Ishikawa (cell line): Measurements from ENCODE around the gene RNF114.

Experiments
- CEBPB ChIP-seq: IDR thresholded peaks from 2 replicates; pipeline ENCODE4 v1.6.1; 2012
- CREB1 ChIP-seq: IDR thresholded peaks from 2 replicates; pipeline ENCODE4 v1.6.1; 2012; ENCODE audit warnings: low read depth
- EGR1 ChIP-seq: IDR thresholded peaks from 2 replicates; pipeline ENCODE4 v1.6.1; 2012
- EP300 ChIP-seq: IDR thresholded peaks from 2 replicates; pipeline ENCODE4 v1.6.1; 2012; ENCODE audit warnings: borderline replicate concordance
- FOXM1 ChIP-seq: IDR thresholded peaks from 2 replicates; pipeline ENCODE4 v1.6.1; 2012; ENCODE audit warnings: low read depth, borderline replicate concordance
- NFIC ChIP-seq: IDR thresholded peaks from 2 replicates; pipeline ENCODE4 v1.6.1; 2012
- RAD21 ChIP-seq: IDR thresholded peaks from 2 replicates; pipeline ENCODE4 v1.6.1; 2012; ENCODE audit warnings: low read depth
- TAF1 ChIP-seq: IDR thresholded peaks from 2 replicates; pipeline ENCODE4 v1.6.1; 2012; ENCODE audit warnings: low read depth, mild to moderate bottlenecking
- TCF12 ChIP-seq: IDR thresholded peaks from 2 replicates; pipeline ENCODE4 v1.6.1; 2012; ENCODE audit warnings: low read depth
- TEAD4 ChIP-seq: IDR thresholded peaks from 2 replicates; pipeline ENCODE4 v1.6.1; 2012
- YY1 ChIP-seq: IDR thresholded peaks from 2 replicates; pipeline ENCODE4 v1.6.1; 2012; ENCODE audit warnings: low read depth
- ZBTB7A ChIP-seq: IDR thresholded peaks from 2 replicates; pipeline ENCODE4 v1.6.1; 2012; ENCODE audit warnings: low read depth
- TF ChIP-seq, protein P1 (sequence below): IDR thresholded peaks from 2 replicates; pipeline ENCODE4 v1.6.1; 2012
- TF ChIP-seq, protein P2 (sequence below): IDR thresholded peaks from 2 replicates; pipeline ENCODE4 v1.6.1; 2012; ENCODE audit warnings: low read depth, mild to moderate bottlenecking
- TF ChIP-seq, protein P3 (sequence below): IDR thresholded peaks from 2 replicates; pipeline ENCODE4 v1.6.1; 2012

The RNF114 gene

DNA sequence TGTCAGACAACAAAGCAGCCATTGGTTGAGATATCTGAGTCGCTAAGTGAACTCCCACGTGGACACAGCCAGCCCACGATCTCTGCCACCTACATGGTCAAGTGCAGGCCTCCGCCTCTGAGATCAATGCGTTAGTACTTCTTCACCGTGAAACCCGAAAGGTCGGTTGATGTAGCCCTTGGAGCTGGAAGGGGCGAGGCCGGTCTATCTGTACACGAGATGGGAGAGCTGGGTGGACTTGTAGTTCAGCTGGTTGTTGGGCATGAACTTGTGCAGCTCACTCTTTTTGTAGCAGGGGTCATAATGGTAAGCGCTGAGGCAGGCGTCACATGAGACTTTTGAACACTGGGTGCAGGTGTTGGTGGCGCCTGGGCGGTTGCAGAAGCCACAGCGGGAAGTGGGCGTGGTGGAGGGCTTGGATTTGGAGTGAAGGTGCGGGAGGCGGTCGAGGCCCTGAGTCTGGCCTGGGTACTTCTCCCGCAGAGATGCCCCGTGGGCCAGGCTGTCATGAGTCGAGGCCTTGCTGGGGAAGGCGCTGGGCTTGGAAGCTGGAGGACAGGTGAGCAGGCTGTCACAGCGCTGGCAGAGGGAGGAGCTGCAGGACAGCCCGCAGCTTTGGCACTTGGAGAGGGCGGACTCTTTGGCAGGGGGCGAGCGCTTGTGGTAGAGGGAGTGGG lies 30.6 kb upstream of the RNF114 start:
- no peak for TF ChIP-seq EP300
- TF ChIP-seq, protein P1, sequence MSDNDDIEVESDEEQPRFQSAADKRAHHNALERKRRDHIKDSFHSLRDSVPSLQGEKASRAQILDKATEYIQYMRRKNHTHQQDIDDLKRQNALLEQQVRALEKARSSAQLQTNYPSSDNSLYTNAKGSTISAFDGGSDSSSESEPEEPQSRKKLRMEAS: no peak
- no peak for TF ChIP-seq ZBTB7A
- no peak for TF ChIP-seq CREB1

DNA sequence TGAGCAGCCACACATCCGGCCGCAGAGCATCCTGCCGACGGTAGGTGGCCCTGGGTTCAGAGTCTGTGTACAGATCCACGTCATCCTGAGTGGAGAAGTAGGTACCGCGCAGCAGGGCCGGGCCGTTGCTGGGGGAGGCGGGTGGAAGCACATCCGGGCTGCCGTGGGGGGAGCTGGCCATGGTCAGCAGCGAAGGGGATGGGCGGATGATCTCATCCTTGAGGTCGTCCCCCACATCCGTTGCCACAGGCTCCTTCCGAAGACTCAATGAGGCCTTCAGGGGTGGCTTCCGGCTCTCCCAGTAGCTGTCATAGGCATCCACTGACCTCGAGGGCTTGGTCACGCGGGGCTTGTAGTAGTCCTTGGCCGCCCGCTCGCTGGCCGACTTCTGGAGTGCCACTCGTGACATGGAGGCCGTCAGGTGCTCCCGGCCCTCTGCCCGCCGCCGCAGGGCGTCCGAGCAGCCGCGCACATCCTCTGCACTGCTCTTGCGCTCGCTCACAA lies 30.0 kb upstream of the RNF114 start:
- TF ChIP-seq TCF12 (no peak), CREB1 (no peak), EP300 (no peak), CEBPB (no peak), TAF1 (no peak)
- TF ChIP-seq, protein P2, sequence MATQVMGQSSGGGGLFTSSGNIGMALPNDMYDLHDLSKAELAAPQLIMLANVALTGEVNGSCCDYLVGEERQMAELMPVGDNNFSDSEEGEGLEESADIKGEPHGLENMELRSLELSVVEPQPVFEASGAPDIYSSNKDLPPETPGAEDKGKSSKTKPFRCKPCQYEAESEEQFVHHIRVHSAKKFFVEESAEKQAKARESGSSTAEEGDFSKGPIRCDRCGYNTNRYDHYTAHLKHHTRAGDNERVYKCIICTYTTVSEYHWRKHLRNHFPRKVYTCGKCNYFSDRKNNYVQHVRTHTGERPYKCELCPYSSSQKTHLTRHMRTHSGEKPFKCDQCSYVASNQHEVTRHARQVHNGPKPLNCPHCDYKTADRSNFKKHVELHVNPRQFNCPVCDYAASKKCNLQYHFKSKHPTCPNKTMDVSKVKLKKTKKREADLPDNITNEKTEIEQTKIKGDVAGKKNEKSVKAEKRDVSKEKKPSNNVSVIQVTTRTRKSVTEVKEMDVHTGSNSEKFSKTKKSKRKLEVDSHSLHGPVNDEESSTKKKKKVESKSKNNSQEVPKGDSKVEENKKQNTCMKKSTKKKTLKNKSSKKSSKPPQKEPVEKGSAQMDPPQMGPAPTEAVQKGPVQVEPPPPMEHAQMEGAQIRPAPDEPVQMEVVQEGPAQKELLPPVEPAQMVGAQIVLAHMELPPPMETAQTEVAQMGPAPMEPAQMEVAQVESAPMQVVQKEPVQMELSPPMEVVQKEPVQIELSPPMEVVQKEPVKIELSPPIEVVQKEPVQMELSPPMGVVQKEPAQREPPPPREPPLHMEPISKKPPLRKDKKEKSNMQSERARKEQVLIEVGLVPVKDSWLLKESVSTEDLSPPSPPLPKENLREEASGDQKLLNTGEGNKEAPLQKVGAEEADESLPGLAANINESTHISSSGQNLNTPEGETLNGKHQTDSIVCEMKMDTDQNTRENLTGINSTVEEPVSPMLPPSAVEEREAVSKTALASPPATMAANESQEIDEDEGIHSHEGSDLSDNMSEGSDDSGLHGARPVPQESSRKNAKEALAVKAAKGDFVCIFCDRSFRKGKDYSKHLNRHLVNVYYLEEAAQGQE: no peak
- TF ChIP-seq, protein P1: no peak

DNA sequence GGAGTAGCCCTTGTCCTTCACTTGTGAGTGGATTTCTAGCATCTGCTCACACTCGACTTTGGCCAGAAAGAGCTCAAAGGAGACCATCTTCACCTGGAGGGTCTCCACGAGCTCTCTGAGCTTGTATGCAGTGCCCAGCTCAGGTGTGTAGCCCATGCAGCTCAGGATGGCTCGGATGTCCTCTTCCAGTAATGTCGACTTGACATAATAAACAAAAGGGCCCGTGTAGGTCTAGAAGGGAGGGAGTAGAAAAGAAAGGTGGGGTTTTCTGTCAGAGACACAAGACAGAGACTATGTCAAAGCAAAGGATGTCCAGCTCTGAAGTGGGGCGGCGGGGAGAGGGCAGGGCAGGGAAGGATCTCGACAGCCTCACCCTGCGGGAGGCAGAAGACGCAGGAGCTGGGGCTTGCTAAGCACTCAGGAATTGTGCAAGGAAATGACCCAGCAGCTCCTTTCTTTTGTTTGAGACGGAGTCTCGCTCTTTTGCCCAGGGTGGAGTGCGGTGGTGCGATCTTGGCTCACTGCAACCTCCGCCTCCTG lies 29.5 kb upstream of the RNF114 start:
- no peak for TF ChIP-seq EGR1
- no peak for TF ChIP-seq RAD21
- TF ChIP-seq, protein P3, sequence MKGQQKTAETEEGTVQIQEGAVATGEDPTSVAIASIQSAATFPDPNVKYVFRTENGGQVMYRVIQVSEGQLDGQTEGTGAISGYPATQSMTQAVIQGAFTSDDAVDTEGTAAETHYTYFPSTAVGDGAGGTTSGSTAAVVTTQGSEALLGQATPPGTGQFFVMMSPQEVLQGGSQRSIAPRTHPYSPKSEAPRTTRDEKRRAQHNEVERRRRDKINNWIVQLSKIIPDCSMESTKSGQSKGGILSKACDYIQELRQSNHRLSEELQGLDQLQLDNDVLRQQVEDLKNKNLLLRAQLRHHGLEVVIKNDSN: no peak
- no peak for TF ChIP-seq TEAD4
- TF ChIP-seq CEBPB: no peak

DNA sequence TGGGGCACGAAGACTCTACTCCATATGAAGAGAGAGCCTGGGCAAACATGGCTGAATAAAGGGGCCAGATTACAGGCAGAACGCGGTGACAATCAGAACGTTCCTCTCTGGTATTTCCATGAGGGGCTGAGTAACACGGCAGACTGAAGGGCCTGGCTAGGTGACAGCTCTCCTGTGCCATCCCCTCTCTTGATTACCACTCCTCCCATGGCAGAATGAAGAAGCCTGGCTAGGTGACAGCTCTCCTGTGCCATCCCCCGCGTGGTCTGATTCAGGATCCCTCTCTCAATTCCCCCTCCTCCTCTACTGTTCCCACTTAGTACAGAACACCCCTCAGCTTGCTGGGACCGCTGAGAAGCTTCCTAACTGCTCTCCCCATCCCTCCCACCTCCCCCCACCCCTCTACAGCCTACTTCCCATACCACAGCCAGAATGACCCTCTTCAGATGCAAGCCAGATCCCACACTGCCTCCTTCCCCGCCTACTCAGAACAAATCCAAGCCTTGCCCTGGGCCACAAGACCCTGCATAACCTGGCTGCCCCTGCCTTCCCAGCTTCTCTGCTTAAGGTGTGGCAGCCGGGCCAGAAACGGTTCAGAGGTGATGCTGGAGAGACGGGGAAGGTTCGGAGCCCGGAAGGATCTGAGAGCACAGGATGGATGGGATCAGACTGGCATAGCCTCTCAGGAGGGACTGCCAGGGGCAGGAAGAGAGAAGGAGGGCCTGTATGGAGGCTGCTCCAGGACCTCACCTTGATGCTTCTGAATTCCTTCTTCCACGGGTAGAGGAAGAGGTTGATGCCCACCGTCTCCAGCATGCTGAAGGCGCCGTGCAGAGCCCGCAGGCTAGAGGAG lies 28.6 kb upstream of the RNF114 start:
- TF ChIP-seq TAF1 (no peak), CEBPB (no peak)

DNA sequence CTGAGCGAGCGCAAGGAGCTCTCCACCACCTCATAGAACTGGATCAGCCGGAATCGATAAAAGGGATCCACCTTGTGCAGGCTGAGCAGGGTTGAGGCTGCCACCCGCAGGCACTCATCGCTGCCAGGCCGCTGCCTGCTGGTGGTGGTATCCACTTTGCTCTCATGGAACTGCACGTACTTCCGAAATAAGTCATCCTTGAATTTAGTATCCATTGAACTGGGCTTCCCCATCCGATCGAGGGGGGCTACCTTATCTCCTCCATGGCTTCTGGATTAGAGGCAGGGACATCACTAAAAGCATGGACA lies 28.0 kb upstream of the RNF114 start:
- TF ChIP-seq CREB1: no peak

DNA sequence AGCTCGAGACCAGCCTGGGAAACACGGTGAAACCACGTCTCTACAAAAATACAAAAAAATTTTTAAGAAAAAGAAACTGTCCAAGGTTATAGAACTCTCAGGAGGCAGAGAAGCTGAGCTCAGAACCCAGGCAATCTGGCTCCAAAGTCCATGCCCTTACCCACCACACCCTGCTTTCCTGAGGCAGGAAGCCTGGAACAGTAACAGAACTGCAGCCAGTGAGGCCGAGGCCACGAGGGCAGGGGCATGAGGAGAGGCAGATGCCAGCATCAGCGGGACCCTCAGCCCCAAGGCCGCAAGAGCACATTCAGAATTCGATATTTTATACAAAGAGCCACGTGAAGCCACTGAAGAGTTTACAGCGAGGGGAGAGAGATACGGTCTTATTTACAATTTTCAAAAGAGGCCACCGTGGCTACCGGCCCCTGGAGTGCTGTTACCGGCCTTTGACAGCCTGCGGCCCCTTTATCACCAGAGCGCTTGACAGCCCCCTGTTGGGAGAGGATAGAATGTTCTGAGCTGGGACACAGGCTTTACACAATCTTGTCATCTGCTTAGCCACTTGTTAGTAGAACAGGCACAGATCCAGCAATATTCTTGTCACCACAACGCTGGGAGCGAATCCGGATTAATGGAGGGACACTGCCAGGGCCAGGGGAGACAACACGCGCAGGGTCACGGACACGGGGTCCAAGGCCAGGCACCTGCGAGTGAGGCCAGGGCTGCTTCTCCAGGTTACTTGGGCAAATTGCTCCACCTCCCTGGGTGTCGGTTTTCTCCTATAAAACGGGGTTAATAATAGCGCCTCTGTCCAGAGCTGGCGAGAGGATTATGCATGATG lies 26.5 kb upstream of the RNF114 start:
- no peak for TF ChIP-seq EP300
- no peak for TF ChIP-seq YY1
- no peak for TF ChIP-seq CEBPB
- TF ChIP-seq RAD21: no peak
- TF ChIP-seq TCF12: no peak

DNA sequence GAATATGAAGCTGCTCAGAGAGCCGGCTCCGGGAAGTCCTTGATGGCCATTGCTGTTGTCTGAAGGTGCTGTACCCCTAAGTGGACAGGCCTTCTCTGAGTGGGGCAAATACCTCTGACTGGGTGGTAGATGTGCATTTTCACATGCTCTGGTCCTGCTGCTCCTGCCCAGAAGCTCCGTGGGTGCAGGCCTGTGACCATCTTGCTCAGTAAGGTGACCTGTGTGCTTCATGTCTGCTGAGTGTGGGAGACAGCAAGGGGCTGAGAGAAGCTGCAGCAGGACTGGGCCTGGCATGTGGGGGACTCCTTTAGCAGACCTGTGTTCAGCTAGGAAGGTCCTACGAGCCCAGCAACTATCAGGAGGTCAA lies 25.9 kb upstream of the RNF114 start:
- TF ChIP-seq, protein P2: no peak
- TF ChIP-seq CREB1 (no peak), TEAD4 (no peak), TCF12 (no peak), YY1 (no peak), EP300 (no peak), CEBPB (no peak), TAF1 (no peak), RAD21 (no peak), ZBTB7A (no peak), FOXM1 (no peak), EGR1 (no peak), NFIC (no peak)
- TF ChIP-seq, protein P3: no peak
- TF ChIP-seq, protein P1: no peak
